GM12878 (cell line): ENCODE results near the gene FKBP2. TPM values are rescaled to one million over a fixed set of nuclear protein-coding genes. Genes with fewer than 3 reads are reported as not detected.

Experiments
- ATF3 ChIP-seq: IDR thresholded peaks from 2 replicates; pipeline ENCODE4 v1.6.1; 2011; ENCODE audit warnings: low read depth, mild to moderate bottlenecking, low read length, moderate library complexity, borderline replicate concordance; ENCODE audit errors: extremely low read depth
- CBX5 ChIP-seq: sonication (generic); IDR thresholded peaks from 2 replicates; pipeline ENCODE4 v1.6.1; 2016; ENCODE audit warnings: low read depth, moderate library complexity, mild to moderate bottlenecking, inconsistent platforms
- CHD1 ChIP-seq: IDR thresholded peaks from 2 replicates; pipeline ENCODE4 v1.6.1; 2012; ENCODE audit warnings: low read depth, low read length, improper control_type of control experiment
- CREM ChIP-seq: IDR thresholded peaks from 2 replicates; pipeline ENCODE4 v1.6.1; 2014; ENCODE audit warnings: antibody characterized with exemption, low read depth
- ELK1 ChIP-seq: IDR thresholded peaks from 2 replicates; pipeline ENCODE4 v1.6.1; 2012; ENCODE audit warnings: low read depth, low read length, improper control_type of control experiment
- FOS ChIP-seq: IDR thresholded peaks from 3 replicates; pipeline ENCODE4 v1.6.1; 2011; ENCODE audit warnings: borderline replicate concordance; ENCODE audit not compliant: insufficient read length; ENCODE audit errors: extremely low read depth
- GATAD2B ChIP-seq: fragments of 450-650 bp; conservative IDR thresholded peaks from 2 replicates; pipeline ENCODE4 v1.6.1; 2017; ENCODE audit warnings: low read depth, mild to moderate bottlenecking, moderate library complexity
- HDAC6 ChIP-seq: fragments of 200-600 bp; sonication (generic); IDR thresholded peaks from one replicate; pipeline ENCODE4 v1.8.0; 2017; ENCODE audit warnings: antibody characterized with exemption; ENCODE audit not compliant: unreplicated experiment
- IKZF2 ChIP-seq, 2 experiments: fragments of 450-650 bp; IDR thresholded peaks; 2 replicates each; pipeline ENCODE4 v1.6.1; 2017; ENCODE audit warnings: mild to moderate bottlenecking in 2 of 2, moderate library complexity in 2 of 2
- IRF3 ChIP-seq: fragments of 450-650 bp; IDR thresholded peaks from 2 replicates; pipeline ENCODE4 v1.6.1; 2014; ENCODE audit warnings: mild to moderate bottlenecking
- JUND ChIP-seq: IDR thresholded peaks from 2 replicates; pipeline ENCODE4 v1.6.1; 2012; ENCODE audit warnings: low read depth, mild to moderate bottlenecking, low read length, improper control_type of control experiment, moderate library complexity
- KLF5 ChIP-seq: fragments of 450-650 bp; IDR thresholded peaks from 2 replicates; pipeline ENCODE4 v1.6.1; 2014; ENCODE audit warnings: mild to moderate bottlenecking; ENCODE audit not compliant: partially characterized antibody
- MXI1 ChIP-seq: fragments of 150-350 bp; IDR thresholded peaks from 2 replicates; pipeline ENCODE4 v1.6.1; 2011; ENCODE audit warnings: low read depth, mild to moderate bottlenecking, inconsistent platforms, low read length, improper control_type of control experiment
- MYB ChIP-seq: fragments of 150-350 bp; IDR thresholded peaks from 2 replicates; pipeline ENCODE4 v1.6.1; 2014; ENCODE audit warnings: mild to moderate bottlenecking, low read depth, low read length, borderline replicate concordance
- NR2C2 ChIP-seq: IDR thresholded peaks from 2 replicates; pipeline ENCODE4 v1.6.1; 2011; ENCODE audit warnings: borderline replicate concordance, low read depth; ENCODE audit not compliant: control insufficient read depth, insufficient read length
- NR2F1 ChIP-seq: fragments of 450-650 bp; conservative IDR thresholded peaks from 2 replicates; pipeline ENCODE4 v1.6.1; 2017; ENCODE audit warnings: mild to moderate bottlenecking
- PBX3 ChIP-seq: IDR thresholded peaks from 2 replicates; pipeline ENCODE4 v1.6.1; 2011; ENCODE audit warnings: mild to moderate bottlenecking, low read depth, low read length, moderate library complexity; ENCODE audit not compliant: insufficient replicate concordance
- RUNX3 ChIP-seq: IDR thresholded peaks from 2 replicates; pipeline ENCODE4 v1.6.1; 2012; ENCODE audit warnings: low read length, inconsistent platforms
- SIN3A ChIP-seq: IDR thresholded peaks from 2 replicates; pipeline ENCODE4 v1.6.1; 2012; ENCODE audit warnings: low read depth, low read length, improper control_type of control experiment
- SMAD1 ChIP-seq: fragments of 450-650 bp; IDR thresholded peaks from 2 replicates; pipeline ENCODE4 v1.6.1; 2018; ENCODE audit warnings: mild to moderate bottlenecking, low read depth; ENCODE audit not compliant: partially characterized antibody
- SMARCA5 ChIP-seq: fragments of 450-650 bp; IDR thresholded peaks from 2 replicates; pipeline ENCODE4 v1.6.1; 2017; ENCODE audit warnings: mild to moderate bottlenecking
- STAT1 ChIP-seq: fragments of 450-650 bp; conservative IDR thresholded peaks from 2 replicates; pipeline ENCODE4 v1.6.1; 2014; ENCODE audit warnings: antibody characterized with exemption, mild to moderate bottlenecking
- TAF1 ChIP-seq: IDR thresholded peaks from 2 replicates; pipeline ENCODE4 v1.6.1; 2011; ENCODE audit warnings: mild to moderate bottlenecking, low read depth, low read length, borderline replicate concordance
- ZNF592 ChIP-seq: fragments of 450-650 bp; IDR thresholded peaks from 2 replicates; pipeline ENCODE4 v1.6.1; 2017; ENCODE audit warnings: mild to moderate bottlenecking, moderate library complexity
- polyA plus RNA-seq, 11 experiments: library from polyadenylated mRNA; depleted of rRNA in 4 of 11; unstranded in 6 of 11; stranded (reverse) in 5 of 11; fragments of >200 nt; fragmentation: Nextera tagmentation in 4 of 11; fragmentation: Illumina TruSeq in 1 of 11; extraction: Ambion mirVana in 4 of 11; extraction: Trizol in 1 of 11; gene quantifications; 1 replicate in 1 of 11; 2 replicates in 10 of 11; pipeline versions ENCODE4 v1.2.1 to v1.2.3, GENCODE V29; 2011 to 2016; ENCODE audit warnings: inconsistent platforms in 2 of 11, missing spikeins in 2 of 11, low read depth in 1 of 11
- total RNA-seq, 4 experiments: library from RNA; depleted of rRNA in 3 of 4; stranded (reverse); fragments of >200 nt in 3 of 4; fragmentation: Illumina TruSeq in 1 of 4; extraction: Trizol in 1 of 4; gene quantifications; 2 replicates each; pipeline versions ENCODE4 v1.2.1 to v1.2.3, GENCODE V29; 2013 to 2021

FKBP2 gene
- total and polyA plus RNA-seq, 10 of the 15 experiments (the other 5 are each of a cell fraction or from before 2014, with no cell fraction given): 1.8 to 99.7 (median 39.5) TPM

- no peak for TF ChIP-seq STAT1
- no peak for TF ChIP-seq CREM
- TF ChIP-seq IRF3: no peak
- no peak for TF ChIP-seq CHD1
- TF ChIP-seq SMARCA5: 0 out of 2 replicates have a peak, but pooled peaks have one; percentile 30
- TF ChIP-seq HDAC6: no peak
- TF ChIP-seq GATAD2B: 0 out of 2 replicates have a peak, but pooled peaks have one; percentile 23
- TF ChIP-seq NR2F1: 0 out of 2 replicates have a peak, but pooled peaks have one; percentile 12
- TF ChIP-seq SIN3A: no peak
- TF ChIP-seq RUNX3: no peak
- no peak for TF ChIP-seq NR2C2
- no peak for TF ChIP-seq FOS
- no peak for TF ChIP-seq IKZF2 (IDR thresholded peaks at IDR 0.05)
- no peak for TF ChIP-seq ZNF592
- no peak for TF ChIP-seq SMAD1
- TF ChIP-seq MXI1: no peak
- no peak for TF ChIP-seq JUND
- TF ChIP-seq MYB: no peak
- no peak for TF ChIP-seq KLF5
- TF ChIP-seq PBX3: no peak
- no peak for TF ChIP-seq TAF1
- no peak for TF ChIP-seq ELK1
- TF ChIP-seq ATF3: no peak
- no peak for TF ChIP-seq CBX5
These were observed 6.8 kb upstream of the FKBP2 start, which contains the start of gene VEGFB (continued) for GRCh38 chr11:64233913-64234586.
